ENCODE results near the gene SGPP1. TPM values are rescaled to one million over a fixed set of nuclear protein-coding genes. Genes with fewer than 3 reads are reported as not detected.
"Not testable (repeated sequence)": the region's sequence is repeated elsewhere in the genome, so short reads cannot be mapped to it uniquely, and the experiment has no call there.

The SGPP1 gene
- total and polyA plus RNA-seq, 4 experiments from 2014 or later: 12.2 to 15.2 (median 12.5) TPM

- H3K27me3 Mint-ChIP-seq; H3K4me3 ChIP-seq (ENCODE audit: low read length in 2 of 2); intact Hi-C loops (cut with micrococcal nuclease): not testable (repeated sequence)
Observed at GRCh38 chr14:63751076-63751475, 23.2 kb upstream of the SGPP1 start.

GRCh38 chr14:63747846-63748245, 20.0 kb upstream of the SGPP1 start:
- Mint-ChIP-seq H3K27ac (peak overlapping the region in 1 of 7 donors; percentile 47), H3K4me1 (peaks cover 6 to 14% (median 10%) of the 10 kb centered on the region in 4 donors), H3K4me3 (no peak overlapping the region), H3K9me3 (no peaks in the 10 kb centered on the region), H3K27me3 (peaks cover 0 to 2% of the 10 kb centered on the region in 2 donors), H3K36me3 (no peaks in the 10 kb centered on the region)
- ChIA-PET POLR2A (ENCODE audit: partially characterized antibody) (no interaction called here), CTCF (ENCODE audit: partially characterized antibody) (no interaction called here)
- Histone ChIP-seq H3K4me1 (ENCODE audit: insufficient read depth, low read length) (peaks cover 10% of the 10 kb centered on the region), H3K9me3 (ENCODE audit: control insufficient read depth in 1 of 2, low read length in 2 of 2) (no peaks in the 10 kb centered on the region), H3K4me3 (ENCODE audit: low read length in 2 of 2) (no peak overlapping the region), H3K27me3 (ENCODE audit: insufficient read depth, low read length) (no peaks in the 10 kb centered on the region), H3K27ac (ENCODE audit: low read depth, low read length) (no peak overlapping the region), H3K36me3 (ENCODE audit: insufficient read depth, low read length) (no peaks in the 10 kb centered on the region)
- intact Hi-C loops (cut with micrococcal nuclease): no loop called here
- DNase-seq: no peak

More at GRCh38 chr14:63751076-63751475, 23.2 kb upstream of the SGPP1 start:
- H3K4me1 ChIP-seq (ENCODE audit: insufficient read depth, low read length); H3K27ac ChIP-seq (ENCODE audit: low read depth, low read length); H3K9me3 ChIP-seq (ENCODE audit: control insufficient read depth in 1 of 2, low read length in 2 of 2); H3K4me1 Mint-ChIP-seq; H3K4me3 Mint-ChIP-seq; H3K36me3 Mint-ChIP-seq; H3K36me3 ChIP-seq (ENCODE audit: insufficient read depth, low read length); H3K9me3 Mint-ChIP-seq; H3K27ac Mint-ChIP-seq; H3K27me3 ChIP-seq (ENCODE audit: insufficient read depth, low read length); CTCF ChIA-PET (ENCODE audit: partially characterized antibody); DNase-seq; POLR2A ChIA-PET (ENCODE audit: partially characterized antibody): not testable (repeated sequence)

GRCh38 chr14:63745858-63746425, 18.1 kb upstream of the SGPP1 start:
- intact Hi-C loops (cut with micrococcal nuclease): no loop called here
- no peaks in the 10 kb centered on the region for H3K27me3 Mint-ChIP-seq
- H3K9me3 Mint-ChIP-seq: no peaks in the 10 kb centered on the region
- no peaks in the 10 kb centered on the region for H3K36me3 Mint-ChIP-seq
- peaks cover 6 to 14% (median 10%) of the 10 kb centered on the region in 4 donors for H3K4me1 Mint-ChIP-seq
- ChIA-PET POLR2A (ENCODE audit: partially characterized antibody) (no interaction called here), CTCF (ENCODE audit: partially characterized antibody) (interaction anchor here (0.7 to 1.1 kb wide), 2 partner anchors 20 to 24 kb away, joined by 3 read pairs; no protein-coding TSS in a partner anchor)
- DNase-seq: peak in 1 of 5 donors; percentile 48
- H3K27ac ChIP-seq (ENCODE audit: low read depth, low read length): no peak overlapping the region
- no peak overlapping the region for H3K4me3 ChIP-seq (ENCODE audit: low read length in 2 of 2)
- H3K36me3 ChIP-seq (ENCODE audit: insufficient read depth, low read length): no peaks in the 10 kb centered on the region
- peaks cover 10% of the 10 kb centered on the region for H3K4me1 ChIP-seq (ENCODE audit: insufficient read depth, low read length)
- H3K27me3 ChIP-seq (ENCODE audit: insufficient read depth, low read length): no peaks in the 10 kb centered on the region
- H3K9me3 ChIP-seq (ENCODE audit: control insufficient read depth in 1 of 2, low read length in 2 of 2): no peaks in the 10 kb centered on the region
- H3K27ac Mint-ChIP-seq: peak overlapping the region; percentile 25 to 87 (median 76)
- H3K4me3 Mint-ChIP-seq: peak overlapping the region in 1 of 8 donors; percentile 7

GRCh38 chr14:63745272-63745671, 17.4 kb upstream of the SGPP1 start:
- ChIA-PET CTCF (ENCODE audit: partially characterized antibody) (interaction anchor here (0.8 to 1.1 kb wide), 2 partner anchors 25 to 125 kb away, joined by 3 to 4 read pairs; no protein-coding TSS in a partner anchor), POLR2A (ENCODE audit: partially characterized antibody) (no interaction called here)
- Histone ChIP-seq H3K36me3 (ENCODE audit: insufficient read depth, low read length) (no peaks in the 10 kb centered on the region), H3K4me3 (ENCODE audit: low read length in 2 of 2) (no peak overlapping the region), H3K27me3 (ENCODE audit: insufficient read depth, low read length) (no peaks in the 10 kb centered on the region), H3K9me3 (ENCODE audit: control insufficient read depth in 1 of 2, low read length in 2 of 2) (no peaks in the 10 kb centered on the region), H3K27ac (ENCODE audit: low read depth, low read length) (no peak overlapping the region), H3K4me1 (ENCODE audit: insufficient read depth, low read length) (peaks cover 10% of the 10 kb centered on the region)
- Mint-ChIP-seq H3K36me3 (no peaks in the 10 kb centered on the region), H3K27me3 (no peaks in the 10 kb centered on the region), H3K27ac (peak overlapping the region in 2 of 7 donors; percentile 7 to 88), H3K4me3 (no peak overlapping the region), H3K4me1 (peaks cover 6 to 14% (median 10%) of the 10 kb centered on the region in 4 donors), H3K9me3 (no peaks in the 10 kb centered on the region)
- no peak for DNase-seq
- intact Hi-C loops (cut with micrococcal nuclease): no loop called here

- H3K9me3 Mint-ChIP-seq: no peaks in the 10 kb centered on the region
- Histone ChIP-seq H3K27me3 (ENCODE audit: insufficient read depth, low read length) (no peaks in the 10 kb centered on the region), H3K4me3 (ENCODE audit: low read length in 2 of 2) (no peak overlapping the region), H3K9me3 (ENCODE audit: control insufficient read depth in 1 of 2, low read length in 2 of 2) (no peaks in the 10 kb centered on the region), H3K36me3 (ENCODE audit: insufficient read depth, low read length) (no peaks in the 10 kb centered on the region), H3K27ac (ENCODE audit: low read depth, low read length) (no peak overlapping the region), H3K4me1 (ENCODE audit: insufficient read depth, low read length) (peaks cover 10% of the 10 kb centered on the region)
- no peak for DNase-seq
- peak overlapping the region; percentile 57 to 82 (median 74) for H3K4me3 Mint-ChIP-seq
- H3K27me3 Mint-ChIP-seq: no peaks in the 10 kb centered on the region
- POLR2A ChIA-PET (ENCODE audit: partially characterized antibody): interaction anchor here (0.9 to 1.8 kb wide), 3 partner anchors 9 to 96 kb away, joined by 4 to 6 read pairs (median 5); partner anchors contain the start of genes SGPP1 and WDR89
- peaks cover 9 to 13% (median 9%) of the 10 kb centered on the region in 4 donors for H3K4me1 Mint-ChIP-seq
- intact Hi-C loops (cut with micrococcal nuclease): no loop called here
- no peaks in the 10 kb centered on the region for H3K36me3 Mint-ChIP-seq
- peak overlapping the region in 6 of 7 donors; percentile 5 to 86 (median 69) for H3K27ac Mint-ChIP-seq
- CTCF ChIA-PET (ENCODE audit: partially characterized antibody): interaction anchor here (1.1 to 1.5 kb wide), 2 partner anchors 9 to 51 kb away, joined by 3 to 5 read pairs; partner anchors contain the start of gene SGPP1
Observed at GRCh38 chr14:63737582-63738006, 9.7 kb upstream of the SGPP1 start.

- Mint-ChIP-seq H3K27ac (no peak overlapping the region), H3K36me3 (no peaks in the 10 kb centered on the region), H3K27me3 (no peaks in the 10 kb centered on the region), H3K9me3 (no peaks in the 10 kb centered on the region), H3K4me3 (no peak overlapping the region), H3K4me1 (peaks cover 9 to 13% (median 11%) of the 10 kb centered on the region in 4 donors)
- Histone ChIP-seq H3K36me3 (ENCODE audit: insufficient read depth, low read length) (no peaks in the 10 kb centered on the region), H3K9me3 (ENCODE audit: control insufficient read depth in 1 of 2, low read length in 2 of 2) (no peaks in the 10 kb centered on the region), H3K27me3 (ENCODE audit: insufficient read depth, low read length) (no peaks in the 10 kb centered on the region), H3K4me1 (ENCODE audit: insufficient read depth, low read length) (peaks cover 10% of the 10 kb centered on the region), H3K27ac (ENCODE audit: low read depth, low read length) (no peak overlapping the region), H3K4me3 (ENCODE audit: low read length in 2 of 2) (no peak overlapping the region)
- intact Hi-C loops (cut with micrococcal nuclease): no loop called here
- ChIA-PET POLR2A (ENCODE audit: partially characterized antibody) (no interaction called here), CTCF (ENCODE audit: partially characterized antibody) (interaction anchor here (1.1 to 2.0 kb wide), 2 partner anchors 13 to 34 kb away, joined by 4 to 5 read pairs; no protein-coding TSS in a partner anchor)
- no peak for DNase-seq
Observed at GRCh38 chr14:63735720-63736119, 7.9 kb upstream of the SGPP1 start.

- H3K9me3 Mint-ChIP-seq: no peaks in the 10 kb centered on the region
- H3K27ac Mint-ChIP-seq: peak overlapping the region in 5 of 7 donors; percentile 13 to 82 (median 53)
- H3K4me3 Mint-ChIP-seq: no peak overlapping the region
- Histone ChIP-seq H3K27me3 (ENCODE audit: insufficient read depth, low read length) (no peaks in the 10 kb centered on the region), H3K9me3 (ENCODE audit: control insufficient read depth in 1 of 2, low read length in 2 of 2) (no peaks in the 10 kb centered on the region), H3K36me3 (ENCODE audit: insufficient read depth, low read length) (no peaks in the 10 kb centered on the region), H3K4me3 (ENCODE audit: low read length in 2 of 2) (no peak overlapping the region), H3K4me1 (ENCODE audit: insufficient read depth, low read length) (peaks cover 13% of the 10 kb centered on the region), H3K27ac (ENCODE audit: low read depth, low read length) (no peak overlapping the region)
- no peaks in the 10 kb centered on the region for H3K27me3 Mint-ChIP-seq
- DNase-seq: no peak
- peaks cover 0 to 9% of the 10 kb centered on the region in 2 donors for H3K36me3 Mint-ChIP-seq
- intact Hi-C loops (cut with micrococcal nuclease): no loop called here
- ChIA-PET POLR2A (ENCODE audit: partially characterized antibody) (no interaction called here), CTCF (ENCODE audit: partially characterized antibody) (interaction anchor here (0.7 to 1.3 kb wide), 2 partner anchors 26 to 80 kb away, joined by 3 read pairs; no protein-coding TSS in a partner anchor)
- H3K4me1 Mint-ChIP-seq: peaks cover 18 to 28% (median 26%) of the 10 kb centered on the region in 4 donors
Observed at GRCh38 chr14:63730659-63731058, 2.8 kb upstream of the SGPP1 start.
